NCI-H1048 (cell line): ENCODE results near the gene BICC1.

ENCODE experiments used
- DNase-seq: peaks from one replicate; lab custom pipeline; 2025; lab: John Stamatoyannopoulos, UW

The BICC1 gene

DNA sequence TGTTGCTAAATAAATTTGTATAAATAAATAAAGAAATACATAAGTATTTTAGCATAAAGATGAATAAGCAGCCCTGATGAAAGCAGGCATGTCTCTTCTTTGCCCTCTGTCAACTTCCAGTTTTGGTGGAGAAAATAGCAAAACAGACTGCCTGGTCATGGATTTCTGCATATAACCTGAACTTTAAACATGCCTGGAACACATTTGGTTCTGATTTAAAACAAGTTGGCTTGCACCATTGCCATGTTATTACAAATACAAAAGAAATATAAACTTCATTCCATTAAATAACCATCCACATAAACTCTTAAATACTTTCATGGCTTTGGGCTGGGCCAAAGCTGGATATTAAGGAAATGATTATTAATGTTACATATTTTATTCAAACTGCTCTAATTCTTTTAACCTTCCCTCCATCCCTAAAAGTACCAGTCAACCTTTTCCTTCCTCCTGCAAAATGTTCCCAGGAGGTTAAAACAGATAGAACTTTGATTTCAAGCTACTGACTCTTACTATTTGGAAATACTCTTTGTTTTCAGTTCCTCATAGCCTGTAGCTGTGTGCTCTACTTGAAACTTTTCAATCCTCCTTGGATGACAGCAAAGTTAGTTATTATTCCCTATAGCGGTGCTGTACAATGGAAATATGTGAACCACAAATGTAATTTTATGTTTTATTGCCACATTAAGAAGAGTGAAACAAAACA is 96.3 kb downstream of the BICC1 start:
- no peak for DNase-seq

DNA sequence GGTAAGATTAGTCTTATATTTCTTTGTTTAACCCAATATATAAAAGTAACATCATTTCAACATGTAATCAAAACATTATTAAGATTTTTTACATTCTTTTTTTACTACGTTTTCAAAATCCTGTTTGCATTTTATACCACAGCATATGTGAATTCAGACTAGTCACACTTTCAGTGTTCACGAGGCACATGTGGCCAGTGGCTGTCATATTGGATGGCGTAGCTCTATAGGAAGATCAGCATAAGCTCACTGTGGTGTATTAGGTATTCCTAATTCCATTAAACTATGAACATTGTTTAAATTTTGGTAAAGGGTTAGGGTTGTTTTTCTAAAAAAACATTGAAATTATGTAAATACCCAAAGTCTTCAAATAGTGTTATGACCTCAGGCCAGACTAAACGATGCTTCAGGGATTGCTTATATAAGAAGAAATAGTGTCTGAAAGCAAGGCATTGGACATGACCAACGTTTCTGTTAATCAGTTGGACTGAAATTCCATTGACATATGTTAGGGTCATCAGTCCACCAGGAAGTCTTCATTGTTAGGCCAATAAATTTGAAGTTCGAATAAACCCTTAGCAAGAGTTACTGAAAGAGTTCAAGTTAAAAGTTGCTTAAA is 97.0 kb downstream of the BICC1 start:
- DNase-seq, result no peak

DNA sequence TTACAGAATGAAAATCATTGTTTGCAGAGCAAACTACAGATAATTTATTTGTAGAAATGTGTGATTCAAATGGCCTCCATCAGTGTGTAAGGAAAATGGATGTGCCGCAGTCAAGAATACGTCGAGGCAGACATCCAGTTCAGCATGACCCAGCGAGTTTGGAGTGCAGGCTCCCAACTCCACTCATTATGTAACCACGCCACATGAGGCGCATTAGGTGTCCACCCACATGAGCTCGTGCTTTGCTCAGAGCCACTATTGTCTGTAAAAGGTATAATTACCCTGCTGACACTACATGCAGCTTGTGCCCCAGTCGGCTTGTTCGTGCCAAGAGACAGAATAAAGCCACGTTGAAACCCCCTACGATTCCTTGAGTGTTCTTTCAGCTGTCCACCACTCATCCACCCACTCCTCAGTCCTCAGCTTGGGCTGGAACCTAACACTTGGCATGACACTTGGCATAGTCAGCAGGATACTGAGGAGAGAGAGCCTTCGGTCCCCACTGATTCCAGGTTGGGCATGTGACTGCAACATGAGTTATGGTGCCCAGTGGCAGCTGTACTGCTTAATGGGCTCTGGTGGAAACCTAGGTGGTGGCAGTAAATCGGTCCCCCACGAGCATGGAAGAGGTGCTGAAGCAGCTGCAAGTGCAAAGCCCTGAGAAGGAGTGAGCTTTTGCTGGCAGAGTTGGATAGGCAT is 102.7 kb downstream of the BICC1 start:
- no peak for DNase-seq

DNA sequence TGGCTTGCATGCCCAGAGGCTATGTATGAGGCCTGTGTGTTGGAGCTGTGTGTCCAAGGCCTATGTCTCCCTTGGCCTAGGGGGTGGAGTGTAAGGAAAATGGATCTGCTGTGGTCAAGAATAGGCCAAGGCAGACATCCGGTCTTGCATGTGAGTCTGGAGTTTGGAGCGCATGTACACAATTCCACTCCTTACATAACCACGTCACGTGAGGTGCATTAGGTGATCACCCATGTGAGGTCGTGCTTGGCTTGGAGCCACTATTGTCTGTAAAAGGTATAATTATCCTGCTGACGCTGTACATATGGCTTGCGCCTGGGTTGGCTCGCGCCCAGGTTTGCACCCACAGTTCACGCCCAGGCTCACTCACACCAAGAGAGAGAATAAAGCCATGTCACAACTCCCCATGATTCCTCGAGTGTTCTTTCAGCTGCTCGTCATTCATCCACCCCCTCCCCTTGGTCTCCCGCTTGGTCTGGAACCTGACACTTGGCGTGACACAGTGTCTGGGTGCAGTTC is 105.5 kb downstream of the BICC1 start:
- DNase-seq, result no peak

DNA sequence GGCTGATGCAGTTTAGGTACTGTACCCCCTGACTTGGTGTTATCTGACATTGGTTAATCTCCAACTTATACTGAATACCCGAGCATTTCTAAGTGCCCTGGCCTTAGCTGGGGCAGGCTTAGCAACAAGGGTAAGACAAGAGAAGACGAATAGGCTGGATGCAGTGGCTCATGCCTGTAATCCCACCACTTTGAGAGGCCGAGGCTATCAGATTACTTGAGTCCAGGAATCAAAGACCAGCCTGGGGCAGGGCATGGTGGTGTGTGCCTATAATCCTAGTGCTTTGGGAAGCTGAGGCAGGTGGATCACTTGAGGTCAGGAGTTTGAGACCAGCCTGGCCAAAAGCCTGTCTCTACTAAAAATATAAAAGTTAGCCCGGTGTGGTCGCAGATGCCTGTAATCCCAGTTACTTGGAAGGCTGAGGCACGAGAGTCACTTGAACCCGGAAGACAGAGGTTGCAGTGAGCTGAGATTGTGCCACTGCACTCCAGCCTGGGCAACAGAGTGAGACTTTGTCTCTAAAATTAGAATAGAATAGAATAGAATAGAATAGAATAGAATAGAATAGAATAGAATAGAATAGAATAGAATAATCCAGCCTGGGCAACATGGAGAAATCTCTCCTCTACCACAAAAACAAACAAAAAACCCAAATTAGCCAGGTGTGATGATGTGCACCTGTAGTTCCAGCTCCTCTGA is 108.9 kb downstream of the BICC1 start:
- no peak for DNase-seq

DNA sequence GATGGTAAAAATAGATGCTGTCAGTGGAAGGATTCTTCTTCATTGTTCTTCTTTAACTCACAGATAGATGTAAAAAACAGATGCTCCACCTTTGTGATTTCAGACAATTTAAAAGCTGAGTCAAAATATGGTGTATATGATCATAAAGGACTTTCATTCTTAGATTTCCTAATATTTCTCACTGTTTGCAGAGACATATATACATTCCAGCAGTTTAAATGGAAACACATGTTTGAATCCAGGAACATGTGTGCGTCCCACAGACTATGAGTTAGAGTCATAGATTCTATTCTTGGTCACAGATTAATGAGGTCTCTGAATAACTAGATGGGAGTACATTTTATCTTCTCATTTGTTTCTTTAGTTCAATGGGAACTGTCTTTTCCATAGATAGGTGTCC is 109.6 kb downstream of the BICC1 start:
- DNase-seq, result no peak

DNA sequence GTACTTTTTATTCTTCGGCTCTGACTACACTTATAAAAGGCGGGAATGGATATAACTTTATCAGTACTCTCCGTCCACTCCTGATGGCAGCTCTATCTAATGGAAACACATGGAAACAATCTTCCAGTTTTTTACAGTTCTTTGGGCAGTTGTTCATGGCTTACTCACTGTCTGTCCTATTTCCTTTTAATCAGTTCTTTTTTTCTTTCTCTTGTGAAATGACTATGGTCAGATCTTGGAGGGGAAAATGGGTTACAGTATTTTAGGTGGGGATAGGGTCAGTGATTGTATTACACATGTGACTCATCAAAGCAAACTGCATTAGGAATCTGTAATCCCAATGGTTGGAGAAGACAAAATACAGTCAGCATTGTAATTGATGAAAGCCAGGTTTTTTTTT is 112.4 kb downstream of the BICC1 start:
- no peak for DNase-seq

DNA sequence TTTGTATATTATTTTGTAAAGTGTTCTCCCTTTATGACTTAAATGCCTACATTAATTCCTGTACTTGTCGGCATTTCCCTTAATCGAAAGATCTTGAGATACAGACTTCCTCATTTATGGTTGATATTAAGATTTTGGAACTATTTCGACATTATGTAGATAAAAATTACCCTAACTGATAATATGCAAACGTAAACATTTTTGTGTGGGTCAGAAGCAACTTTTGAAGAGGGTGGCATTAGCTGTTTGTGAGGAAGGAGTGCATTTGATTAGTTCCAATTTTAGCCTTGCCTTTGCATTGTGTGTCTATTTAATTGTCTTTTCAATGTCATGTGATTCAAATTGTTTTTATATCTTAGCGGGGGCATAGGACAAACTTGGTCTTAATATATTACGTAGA is 114.7 kb downstream of the BICC1 start:
- DNase-seq, result no peak

DNA sequence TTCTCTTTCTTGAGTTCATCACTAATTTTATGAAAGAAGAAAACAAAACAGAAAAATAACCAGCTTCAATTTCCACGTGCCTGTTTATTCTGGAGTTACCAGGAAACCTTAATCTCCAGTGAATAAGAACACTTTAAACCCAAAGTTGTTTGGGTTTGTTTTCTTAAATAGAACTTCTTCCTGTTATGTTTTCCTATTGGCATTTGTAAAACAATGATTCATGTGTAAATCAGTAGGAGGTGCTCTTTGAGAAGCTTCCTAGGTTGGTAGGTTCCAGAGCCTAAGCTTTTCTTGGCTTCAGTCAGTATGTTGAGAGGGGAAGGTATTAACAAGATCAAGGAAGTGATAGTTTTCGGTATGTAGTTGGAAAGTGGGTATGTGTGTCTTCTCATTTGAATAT is 119.0 kb downstream of the BICC1 start:
- no peak for DNase-seq

DNA sequence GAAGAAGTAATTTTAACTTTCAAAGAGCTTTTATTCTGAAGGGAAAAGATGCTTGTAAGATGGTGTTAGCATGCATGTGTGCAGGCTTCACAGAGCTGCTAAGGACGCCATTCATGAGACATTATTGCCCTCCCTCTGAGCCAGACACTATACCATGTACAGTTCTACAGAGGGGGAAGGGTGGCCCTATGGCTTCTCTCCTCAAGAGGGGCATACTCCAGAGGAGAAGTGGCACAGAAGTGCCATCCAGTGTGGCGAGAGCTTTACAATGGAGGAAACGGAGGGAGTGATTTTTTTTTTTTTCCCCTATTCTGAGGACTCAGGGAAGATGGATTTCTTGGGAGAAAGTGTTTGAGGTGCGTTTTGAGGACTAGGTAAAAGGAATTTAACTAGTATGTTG is 119.5 kb downstream of the BICC1 start:
- no peak for DNase-seq

DNA sequence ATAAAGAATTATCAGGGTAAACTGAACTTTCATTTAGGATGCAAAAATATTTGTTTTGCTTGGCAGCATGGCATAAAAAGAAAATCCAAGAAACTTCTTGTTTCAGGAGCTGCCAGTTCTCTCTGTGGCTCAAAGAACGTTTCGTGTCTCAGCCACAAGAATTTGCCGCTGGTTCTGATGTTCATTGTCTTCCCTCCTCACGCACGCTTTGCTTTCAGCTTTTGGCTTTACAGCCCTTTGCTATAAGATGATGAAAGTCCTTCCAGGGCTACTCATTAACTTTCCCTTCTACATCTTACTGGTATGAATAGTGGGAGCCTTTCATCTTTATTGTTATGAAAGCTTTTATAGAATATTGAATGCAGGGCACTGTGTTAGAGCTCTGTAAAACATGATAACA is 124.7 kb downstream of the BICC1 start:
- DNase-seq, result no peak

DNA sequence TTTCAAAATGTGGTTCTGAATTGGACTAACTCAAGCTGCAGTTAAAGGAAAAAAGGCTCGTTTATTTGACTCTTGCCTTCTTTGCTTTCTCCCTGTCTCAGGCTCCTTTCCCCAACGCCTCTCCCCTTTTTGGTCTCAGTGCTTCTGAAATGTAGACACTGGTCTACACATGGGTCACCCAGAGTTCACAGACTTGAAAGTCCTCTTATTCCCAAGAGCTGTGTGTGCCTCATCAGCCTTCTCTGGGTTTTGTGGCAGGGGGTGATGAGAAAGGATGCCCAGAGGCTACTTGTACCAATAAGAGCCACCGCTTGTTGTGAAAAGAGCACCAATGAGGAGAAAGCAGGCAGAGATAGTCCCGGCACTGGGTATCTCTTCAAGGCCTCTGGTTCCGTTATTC is 125.7 kb downstream of the BICC1 start:
- no peak for DNase-seq

DNA sequence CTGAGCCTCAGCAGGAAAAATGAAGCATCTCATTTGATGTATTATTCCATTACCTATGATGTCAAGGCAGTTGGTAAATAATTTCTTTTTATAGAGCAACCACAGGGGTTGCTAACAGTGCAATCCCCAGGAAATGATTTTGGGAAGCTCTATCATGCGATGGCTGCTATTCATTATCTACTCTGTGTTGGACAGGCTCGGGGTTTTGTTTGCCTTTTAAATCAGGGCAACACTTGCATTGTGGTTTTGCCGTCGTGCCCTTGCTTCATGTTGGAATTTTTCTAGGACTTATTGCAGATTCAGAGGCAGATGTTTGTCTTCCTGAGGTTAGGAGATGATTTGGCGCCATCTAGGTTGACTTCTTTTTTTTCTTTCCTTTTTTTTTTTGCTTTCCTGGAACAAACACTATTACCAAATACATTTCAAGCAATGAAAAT is 128.4 kb downstream of the BICC1 start:
- no peak for DNase-seq

DNA sequence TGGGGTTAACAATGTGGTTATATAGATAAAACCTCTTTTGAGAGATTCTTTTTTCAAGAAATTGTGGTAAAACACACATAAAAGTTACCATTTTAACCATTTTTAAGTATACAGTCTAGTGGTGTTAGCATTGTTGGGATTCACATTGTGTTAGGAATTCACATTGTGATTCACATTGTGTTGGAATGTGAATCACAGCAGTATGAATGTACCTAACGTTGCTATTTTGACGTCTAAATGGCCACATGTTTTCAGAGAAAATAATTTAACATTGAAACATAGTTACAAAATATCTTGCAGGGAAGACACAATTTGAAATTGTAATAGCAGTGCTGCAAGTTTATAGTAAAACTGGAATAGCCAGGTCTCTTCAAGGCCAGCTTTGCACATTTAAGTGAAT is 129.0 kb downstream of the BICC1 start:
- DNase-seq, result no peak

DNA sequence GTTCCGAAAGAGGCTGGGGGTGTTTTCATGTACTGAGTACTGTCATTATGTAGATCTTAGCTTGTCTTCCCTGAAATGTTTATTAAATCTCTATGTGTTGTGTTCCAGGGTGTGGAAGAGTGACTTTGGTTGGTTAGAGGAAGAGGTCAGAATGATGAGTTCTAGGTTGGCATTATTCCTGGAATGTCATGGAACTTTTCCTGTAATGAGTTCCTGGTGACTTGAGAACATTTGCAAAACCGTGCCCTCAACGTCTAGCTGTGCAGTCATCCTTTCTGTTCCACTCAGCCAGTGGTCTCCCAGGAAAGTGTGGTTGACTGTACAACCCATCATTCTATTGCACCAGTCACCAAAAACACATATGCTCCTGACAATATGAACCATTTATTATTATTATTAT is 129.6 kb downstream of the BICC1 start:
- no peak for DNase-seq

DNA sequence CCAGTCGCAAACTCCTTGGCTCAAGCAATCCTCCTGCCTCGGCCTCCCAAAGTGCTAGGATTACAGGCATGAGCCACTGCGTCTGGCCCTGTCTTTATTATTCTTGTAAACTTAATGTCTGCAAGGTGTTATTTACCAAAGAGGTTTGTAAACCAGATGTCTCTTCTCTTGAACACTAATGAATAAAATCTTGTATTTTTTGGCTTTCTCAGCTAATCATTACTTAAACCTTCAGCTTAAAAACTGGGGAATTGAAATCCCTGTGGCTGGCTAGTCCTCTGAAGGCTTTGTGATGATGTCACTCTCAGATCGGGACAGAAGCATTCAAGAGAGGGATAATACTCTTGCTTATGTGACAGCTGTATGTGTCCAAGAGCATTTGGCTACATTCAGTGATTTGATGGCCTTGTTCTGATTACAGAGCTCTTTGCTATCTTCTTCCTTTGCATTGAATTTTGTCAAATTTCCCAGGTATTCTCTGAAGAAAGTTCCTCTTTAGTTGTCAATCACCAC is 130.3 kb downstream of the BICC1 start:
- DNase-seq, result no peak

DNA sequence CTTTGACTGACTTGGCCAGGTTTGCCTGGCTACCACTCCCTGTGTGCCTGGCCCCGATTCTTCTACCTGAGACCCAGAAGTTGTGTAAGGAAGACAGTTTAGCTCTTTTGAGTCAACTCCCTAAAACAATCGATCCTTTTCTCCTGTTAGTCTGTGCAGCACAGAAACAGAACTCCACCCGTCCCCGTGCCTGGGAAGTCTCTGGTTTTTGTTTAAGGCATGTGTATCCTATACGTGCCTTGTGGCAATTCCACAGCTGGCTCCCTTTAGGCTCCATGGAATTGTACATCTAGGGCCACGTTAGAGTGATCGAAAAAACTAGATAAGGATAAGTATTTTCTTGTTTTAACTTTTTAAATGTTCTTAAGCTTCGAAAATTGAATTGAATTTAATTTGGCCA is 131.6 kb downstream of the BICC1 start:
- no peak for DNase-seq

DNA sequence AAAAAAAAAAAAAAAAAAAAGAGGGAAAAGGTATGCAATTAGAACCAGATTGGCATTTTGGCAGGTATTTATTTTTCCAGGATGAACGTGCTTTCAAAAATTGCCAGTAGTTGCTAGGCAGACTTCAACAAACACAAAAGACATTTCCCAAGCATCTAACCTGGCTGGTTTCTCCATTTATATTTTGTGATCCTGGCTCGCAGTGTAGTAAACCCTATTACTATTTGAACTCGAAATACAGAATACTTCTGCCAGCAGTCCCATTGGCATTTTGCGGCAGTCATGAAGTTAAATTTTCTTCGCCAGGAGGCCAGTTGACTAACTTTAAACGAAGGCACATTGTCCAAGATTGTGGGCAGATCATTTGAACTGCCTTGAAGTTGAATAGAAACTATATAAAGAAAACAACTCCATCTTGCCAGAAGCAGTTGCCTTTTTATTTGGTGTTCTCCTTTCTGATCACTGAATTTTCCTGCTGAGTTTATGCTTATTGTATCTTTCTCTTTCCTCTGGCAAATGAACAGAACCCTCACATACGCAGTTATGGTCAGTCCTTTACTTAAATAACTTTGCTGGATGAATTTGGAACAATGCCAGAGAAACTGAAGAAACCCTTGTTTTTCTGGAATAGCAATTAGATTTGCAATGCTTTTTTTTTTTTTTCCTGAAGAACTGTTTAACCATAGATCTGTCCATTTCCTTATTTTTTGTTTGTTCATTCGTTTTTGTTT is 132.9 kb downstream of the BICC1 start:
- DNase-seq, result no peak

DNA sequence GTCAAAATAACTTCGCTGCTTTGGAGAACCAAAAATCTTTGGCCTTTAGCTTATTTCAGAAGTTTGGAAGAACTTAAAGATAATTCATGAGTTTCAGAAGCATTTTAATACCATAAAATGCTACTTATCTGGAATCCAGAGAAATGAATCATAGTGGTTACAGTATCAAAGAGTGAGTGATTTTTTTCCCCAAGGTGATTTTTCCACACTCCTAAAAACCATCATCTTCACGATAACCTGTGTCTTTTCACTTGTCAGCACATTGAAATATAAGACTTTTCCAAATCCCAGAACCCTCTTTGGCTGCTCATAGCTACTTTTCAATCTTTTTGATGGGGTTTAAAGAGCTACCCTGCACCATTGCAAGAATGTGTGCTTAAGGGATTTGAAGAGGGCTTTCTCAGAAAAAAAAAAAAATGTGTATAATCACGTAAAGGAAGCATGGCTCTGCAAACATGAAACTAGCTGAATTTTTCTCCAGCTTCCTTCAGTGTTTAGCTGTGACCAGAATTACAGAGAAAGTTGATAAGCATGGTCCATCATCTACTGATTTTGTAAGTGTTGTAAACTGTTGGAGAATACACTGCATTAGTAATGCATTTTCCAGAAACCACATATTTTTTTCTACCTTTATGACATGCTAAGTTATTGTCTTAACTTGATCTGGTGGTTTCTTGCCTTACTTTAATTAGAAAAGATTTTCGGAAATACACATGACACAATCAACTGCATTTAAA is 134.9 kb downstream of the BICC1 start:
- no peak for DNase-seq

DNA sequence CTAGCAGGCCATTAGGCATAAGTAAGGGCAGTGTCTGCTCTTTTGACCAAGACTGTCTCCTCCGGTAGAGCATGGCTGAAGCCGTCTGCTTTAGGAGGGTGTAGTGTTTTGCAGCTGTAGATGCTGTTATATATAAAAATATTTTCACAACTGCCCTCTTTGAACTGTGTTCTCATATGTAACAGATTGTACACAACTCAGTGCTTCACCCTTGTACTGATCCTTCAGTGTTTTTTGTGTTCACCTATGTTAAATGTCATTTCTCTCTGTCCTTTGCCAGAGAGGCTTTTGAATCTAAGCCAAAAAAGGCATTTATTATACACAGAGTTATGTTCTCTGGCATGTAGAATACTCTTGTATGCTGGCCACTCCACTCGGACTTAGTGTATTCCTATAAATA is 135.5 kb downstream of the BICC1 start:
- DNase-seq, result no peak

DNA sequence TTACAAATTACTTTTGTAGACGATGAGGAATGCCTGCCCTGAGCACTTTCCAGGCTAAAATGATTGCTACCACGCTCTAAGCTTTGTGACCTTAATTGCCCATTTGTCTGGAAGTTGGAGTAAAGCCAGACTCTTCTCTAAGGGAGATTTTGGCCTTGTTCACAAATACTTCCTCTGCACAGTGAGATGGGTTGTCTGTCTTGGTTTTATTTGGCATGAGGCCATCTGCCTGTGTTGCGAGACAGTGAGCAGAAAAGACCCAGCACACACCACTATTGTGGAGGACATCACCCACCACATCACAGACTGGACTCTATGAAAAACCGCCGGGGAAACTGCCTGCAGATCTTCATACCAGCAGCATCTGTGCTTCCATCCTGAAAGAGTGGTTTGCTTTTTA is 138.4 kb downstream of the BICC1 start:
- DNase-seq, result no peak
